Measurements from ENCODE around the gene IQCH.

The IQCH gene

DNA sequence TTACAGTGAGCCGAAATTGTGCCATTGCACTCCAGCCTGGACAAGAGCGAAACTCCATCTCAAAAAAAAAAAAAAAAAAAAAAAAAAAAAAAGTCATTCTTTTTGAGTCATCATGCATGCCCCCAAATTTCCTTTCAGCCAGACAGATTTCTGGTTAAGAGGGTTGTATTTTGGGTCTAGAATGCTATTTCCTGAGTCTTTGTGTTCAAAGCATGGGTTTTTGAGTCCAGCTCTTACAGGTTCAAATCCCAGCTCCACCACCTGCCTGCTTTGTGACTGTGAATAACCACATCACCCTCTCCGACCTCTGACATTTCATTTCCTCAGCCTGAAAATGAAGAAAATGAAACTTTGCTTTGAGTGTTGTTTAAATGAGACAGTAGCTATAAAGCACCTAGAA lies 257.0 kb downstream of the IQCH start:
- DNase-seq (ENCODE audit: low read depth): peak; percentile 12
- no peak for TF ChIP-seq CTCF (IDR thresholded peaks at IDR 0.05; ENCODE audit: insufficient read depth, low read depth, low read length, missing control alignments)
- no peak overlapping the region for H3K4me3 ChIP-seq (ENCODE audit: low read depth, low read length)

DNA sequence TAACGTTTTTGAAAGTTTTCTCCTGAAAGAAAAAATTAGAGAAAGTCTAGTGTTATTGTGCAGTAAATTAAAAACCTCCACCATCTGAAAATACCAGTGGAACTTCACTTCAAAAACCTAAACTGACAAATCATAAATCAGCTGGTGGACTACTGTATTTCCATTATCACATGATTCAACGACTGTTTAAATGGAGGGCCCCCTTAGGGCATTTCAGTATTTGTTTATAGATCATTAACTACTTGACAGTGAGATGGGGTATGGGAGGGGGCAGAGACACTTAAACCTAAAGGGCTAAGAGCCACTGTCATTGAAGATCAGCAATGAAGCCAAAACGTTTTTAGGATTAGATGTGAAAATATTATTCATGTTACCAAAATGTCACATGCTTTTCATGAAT lies 257.6 kb downstream of the IQCH start:
- H3K4me3 ChIP-seq (ENCODE audit: low read depth, low read length): no peak overlapping the region
- DNase-seq (ENCODE audit: low read depth): no peak
- no peak for TF ChIP-seq CTCF (IDR thresholded peaks at IDR 0.05; ENCODE audit: insufficient read depth, low read depth, low read length, missing control alignments)

DNA sequence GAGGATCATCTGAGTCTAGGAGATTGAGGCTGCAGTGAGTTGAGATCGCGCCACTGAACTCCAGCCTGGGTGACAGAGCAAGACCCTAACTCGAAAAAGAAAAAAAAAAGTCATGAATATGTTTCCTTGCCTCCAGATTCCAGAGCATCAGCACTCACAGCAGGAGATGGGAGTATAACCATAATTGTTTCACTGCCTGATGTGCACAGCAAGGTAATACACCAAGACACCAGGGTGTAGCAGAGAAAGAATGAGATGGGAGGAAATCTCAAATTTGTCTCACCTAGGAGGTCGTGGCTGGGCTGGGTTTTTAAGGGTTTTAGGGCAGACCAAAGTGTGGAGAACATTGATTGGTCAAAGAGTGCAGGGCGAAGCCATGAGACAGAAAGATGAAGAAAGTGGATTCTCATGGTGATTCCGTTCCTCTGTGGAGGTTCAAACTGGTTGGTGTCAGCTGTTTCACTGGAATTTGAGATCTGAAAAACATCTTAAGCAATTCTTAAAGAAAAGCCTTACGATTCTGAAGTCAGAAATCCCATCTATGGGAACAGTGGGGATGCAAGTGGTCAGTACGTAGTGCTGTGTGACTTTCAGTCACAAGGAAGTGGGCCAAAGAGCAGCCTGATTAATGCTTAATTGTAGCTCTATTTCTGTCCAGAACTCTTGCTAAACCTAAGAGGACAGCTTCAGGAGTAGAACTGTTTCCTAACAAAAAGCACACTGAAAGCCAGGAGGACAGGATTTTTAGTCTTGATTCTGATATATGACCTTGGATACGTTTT lies 258.5 kb downstream of the IQCH start:
- DNase-seq (ENCODE audit: low read depth): no peak
- no peak overlapping the region for H3K4me3 ChIP-seq (ENCODE audit: low read depth, low read length)
- no peak for TF ChIP-seq CTCF (IDR thresholded peaks at IDR 0.05; ENCODE audit: insufficient read depth, low read depth, low read length, missing control alignments)

DNA sequence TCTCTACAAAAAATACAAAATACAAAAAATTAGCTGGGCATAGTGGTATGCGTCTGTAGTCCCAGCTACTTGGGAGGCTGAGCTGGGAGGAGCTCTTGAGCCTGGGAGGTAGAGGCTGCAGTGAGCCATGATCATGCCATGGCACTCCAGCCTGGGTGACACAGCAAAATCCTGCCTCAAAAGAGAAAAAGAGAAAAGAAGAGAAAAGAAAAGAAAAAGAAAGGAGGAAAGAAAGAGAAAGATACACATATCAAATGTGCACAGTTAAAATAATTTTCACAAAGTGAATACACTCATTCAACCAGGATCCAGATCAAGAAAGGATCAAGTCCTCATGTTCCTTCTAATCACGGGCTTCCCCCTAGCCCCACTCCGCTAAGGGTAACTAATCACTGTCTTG lies 260.5 kb downstream of the IQCH start:
- H3K4me3 ChIP-seq (ENCODE audit: low read depth, low read length): no peak overlapping the region
- no peak for TF ChIP-seq CTCF (IDR thresholded peaks at IDR 0.05; ENCODE audit: insufficient read depth, low read depth, low read length, missing control alignments)
- DNase-seq (ENCODE audit: low read depth): no peak

DNA sequence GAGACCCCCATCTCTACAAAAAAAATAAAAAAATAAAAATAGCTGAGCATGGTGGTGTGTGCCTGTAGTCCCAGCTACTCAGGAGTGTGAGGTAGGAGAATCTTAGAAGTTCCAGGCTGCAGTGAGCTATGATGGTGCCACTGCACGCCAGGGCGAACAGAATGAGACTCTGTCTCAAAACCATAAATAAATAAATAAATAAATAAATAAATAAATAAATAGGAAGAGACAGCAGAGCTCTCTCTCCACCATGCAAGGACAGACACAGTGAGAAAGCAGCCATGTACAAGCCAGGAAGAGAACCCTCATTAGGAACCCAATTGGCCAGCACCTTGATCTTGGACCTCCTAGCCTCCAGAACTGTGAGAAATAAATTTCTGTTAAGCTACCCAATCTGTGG lies 261.0 kb downstream of the IQCH start:
- no peak for DNase-seq (ENCODE audit: low read depth)
- TF ChIP-seq CTCF (IDR thresholded peaks at IDR 0.05; ENCODE audit: insufficient read depth, low read depth, low read length, missing control alignments): no peak
- H3K4me3 ChIP-seq (ENCODE audit: low read depth, low read length): no peak overlapping the region

GRCh38 chr15:67520321-67521028 lies 265.9 kb downstream of the IQCH start:
- no peak for DNase-seq (ENCODE audit: low read depth)
- TF ChIP-seq CTCF (IDR thresholded peaks at IDR 0.05; ENCODE audit: insufficient read depth, low read depth, low read length, missing control alignments): no peak
- H3K4me3 ChIP-seq (ENCODE audit: low read depth, low read length): peak overlapping the region; percentile 56

Measured in GM12865 (cell line).